Breast epithelium (tissue), 3 donors: ENCODE results near the gene ZNF841.
"Not testable (repeated sequence)": the region's sequence is repeated elsewhere in the genome, so short reads cannot be mapped to it uniquely, and the experiment has no call there.

Experiments
- CTCF ChIP-seq, 3 donors: fragments of 450-650 bp; IDR thresholded peaks; one replicate each; pipeline ENCODE4 v1.5.1; 2016 to 2017; ENCODE audit warnings: antibody characterized with exemption in 3 of 3, mild to moderate bottlenecking in 3 of 3, moderate library complexity in 3 of 3
- POLR2A ChIP-seq: fragments of 450-650 bp; IDR thresholded peaks from one replicate; pipeline ENCODE4 v1.6.1; 2016; ENCODE audit warnings: antibody characterized with exemption, mild to moderate bottlenecking, moderate library complexity

GRCh38 chr19:52096416-52096815 lies 851 bp upstream of the ZNF841 start:
- TF ChIP-seq CTCF (IDR thresholded peaks at IDR 0.05); POLR2A: not testable (repeated sequence)
